Activated naive CD4-positive, alpha-beta T cell treated with anti-CD3 and anti-CD28 coated beads, Interleukin-2, amount 50 U/mL, for 72 hours (primary cell): Measurements from ENCODE around the gene LDB2. TPM values are rescaled to one million over a fixed set of nuclear protein-coding genes. Genes with fewer than 3 reads are reported as not detected.
A peak's percentile ranks its signal among the peaks of the same experiment; 100 is the strongest.

Experiments used
- ATAC-seq, 2 donors: fragments of 150-1000 bp; cut with Tn5 transposase; 2 replicates each; pipeline ENCODE4 v1.10.0; 2021; ENCODE audit warnings: mild to moderate bottlenecking in 2 of 2, moderate library complexity in 2 of 2
- DNase-seq, 2 donors: peaks; one replicate each; pipeline ENCODE4 v3.0.0; 2021 to 2022; ENCODE audit warnings: low spot score in 2 of 2
- H3K27ac Mint-ChIP-seq, 2 donors: one replicate each; pipeline ENCODE4 v1.8.0; 2022; ENCODE audit warnings: mild to moderate bottlenecking in 2 of 2, mixed read lengths in 2 of 2
- H3K36me3 Mint-ChIP-seq, 2 donors: one replicate each; pipeline ENCODE4 v1.8.0; 2022; ENCODE audit warnings: mixed read lengths in 2 of 2
- H3K9me3 Mint-ChIP-seq, 2 donors: one replicate each; pipeline ENCODE4 v1.8.0; 2022; ENCODE audit warnings: mixed read lengths in 2 of 2
- total RNA-seq, 2 donors: library from RNA; stranded (reverse); gene quantifications; one replicate each; pipeline ENCODE4 v1.2.3, GENCODE V29; 2022

The LDB2 gene
- total RNA-seq, 2 donors from 2014 or later = not detected

- H3K27ac Mint-ChIP-seq = no peak overlapping the region
- no peak for DNase-seq
- H3K36me3 Mint-ChIP-seq = peaks cover 0 to 4% of the 10 kb centered on the region in 2 donors
These were observed 413.7 kb downstream of the LDB2 start for GRCh38 chr4:16484711-16485110.

GRCh38 chr4:16483540-16483939, 414.9 kb downstream of the LDB2 start:
- Mint-ChIP-seq H3K27ac (no peak overlapping the region), H3K9me3 (peaks cover 5 to 10% of the 10 kb centered on the region in 2 donors), H3K36me3 (no peaks in the 10 kb centered on the region)
- DNase-seq = no peak
- no peak for ATAC-seq

More at GRCh38 chr4:16484711-16485110, 413.7 kb downstream of the LDB2 start:
- peaks cover 5 to 15% of the 10 kb centered on the region in 2 donors for H3K9me3 Mint-ChIP-seq
- ATAC-seq = no peak

GRCh38 chr4:16480011-16480410, 418.4 kb downstream of the LDB2 start:
- Mint-ChIP-seq H3K36me3 (no peaks in the 10 kb centered on the region), H3K27ac (no peak overlapping the region), H3K9me3 (peaks cover 0 to 4% of the 10 kb centered on the region in 2 donors)
- no peak for ATAC-seq
- DNase-seq = no peak

- H3K36me3 Mint-ChIP-seq = peaks cover 5 to 9% of the 10 kb centered on the region in 2 donors
- no peak overlapping the region for H3K27ac Mint-ChIP-seq
- DNase-seq = no peak
- ATAC-seq = no peak
- H3K9me3 Mint-ChIP-seq = peaks cover 10 to 35% of the 10 kb centered on the region in 2 donors
These were observed 425.9 kb downstream of the LDB2 start for GRCh38 chr4:16472537-16472936.

GRCh38 chr4:16467061-16467460, 431.4 kb downstream of the LDB2 start:
- no peak overlapping the region for H3K27ac Mint-ChIP-seq
- DNase-seq = no peak
- H3K36me3 Mint-ChIP-seq = peaks cover 0 to 4% of the 10 kb centered on the region in 2 donors
- no peak for ATAC-seq
- H3K9me3 Mint-ChIP-seq = peaks cover 5 to 21% of the 10 kb centered on the region in 2 donors

- no peak overlapping the region for H3K27ac Mint-ChIP-seq
These were observed 431.9 kb downstream of the LDB2 start for GRCh38 chr4:16466581-16466980.

GRCh38 chr4:16464651-16465050, 433.8 kb downstream of the LDB2 start:
- DNase-seq (no peak), ATAC-seq (no peak)
- Mint-ChIP-seq H3K36me3 (no peaks in the 10 kb centered on the region), H3K27ac (no peak overlapping the region), H3K9me3 (peaks cover 0 to 12% of the 10 kb centered on the region in 2 donors)

More at GRCh38 chr4:16466581-16466980, 431.9 kb downstream of the LDB2 start:
- no peak for DNase-seq
- peaks cover 0 to 17% of the 10 kb centered on the region in 2 donors for H3K9me3 Mint-ChIP-seq
- no peak for ATAC-seq
- H3K36me3 Mint-ChIP-seq = no peaks in the 10 kb centered on the region

- Mint-ChIP-seq H3K9me3 (no peaks in the 10 kb centered on the region), H3K36me3 (no peaks in the 10 kb centered on the region), H3K27ac (no peak overlapping the region)
- ATAC-seq (no peak), DNase-seq (no peak)
These were observed 435.8 kb downstream of the LDB2 start for GRCh38 chr4:16462656-16463055.

- ATAC-seq = no peak
- DNase-seq = no peak
- Mint-ChIP-seq H3K36me3 (no peaks in the 10 kb centered on the region), H3K27ac (no peak overlapping the region), H3K9me3 (no peaks in the 10 kb centered on the region)
These were observed 437.1 kb downstream of the LDB2 start for GRCh38 chr4:16461362-16461761.

GRCh38 chr4:16457944-16458343, 440.5 kb downstream of the LDB2 start:
- peak overlapping the region in 1 of 2 donors; percentile 68 for H3K27ac Mint-ChIP-seq
- DNase-seq (no peak), ATAC-seq (no peak)
- H3K36me3 Mint-ChIP-seq = no peaks in the 10 kb centered on the region
- H3K9me3 Mint-ChIP-seq = no peaks in the 10 kb centered on the region
